Hepatocyte (in vitro differentiated cells): ENCODE measurements around the gene HIBADH. TPM values are rescaled to one million over a fixed set of nuclear protein-coding genes. Genes with fewer than 3 reads are reported as not detected.
"Not testable (repeated sequence)": the region's sequence is repeated elsewhere in the genome, so short reads cannot be mapped to it uniquely, and the experiment has no call there.

ENCODE experiments used
- DNase-seq: peaks from one replicate; pipeline ENCODE4 v3.0.0-alpha.2; 2016; ENCODE audit warnings: low spot score
- H2AFZ ChIP-seq: fragments of 200-600 bp; sonication (generic); 2 replicates; pipeline ENCODE4 v1.6.0; 2016; ENCODE audit warnings: antibody characterized with exemption, mild to moderate bottlenecking
- H3K27ac ChIP-seq: fragments of 200-600 bp; sonication (generic); 2 replicates; pipeline ENCODE4 v1.5.1; 2016; ENCODE audit warnings: mild to moderate bottlenecking
- H3K27me3 ChIP-seq: fragments of 200-600 bp; sonication (generic); 2 replicates; pipeline ENCODE4 v1.6.1; 2016
- H3K36me3 ChIP-seq: fragments of 200-600 bp; sonication (generic); replicated peaks from 2 replicates; pipeline ENCODE4 v1.5.1; 2016; ENCODE audit warnings: low read depth; ENCODE audit not compliant: insufficient read depth
- H3K4me1 ChIP-seq: fragments of 200-600 bp; sonication (generic); 2 replicates; pipeline ENCODE4 v1.5.1; 2016; ENCODE audit warnings: mild to moderate bottlenecking, moderate library complexity; ENCODE audit not compliant: insufficient read depth
- H3K4me2 ChIP-seq: fragments of 200-600 bp; sonication (generic); 2 replicates; pipeline ENCODE4 v1.6.0; 2016
- H3K4me3 ChIP-seq: fragments of 200-600 bp; sonication (generic); 2 replicates; pipeline ENCODE4 v1.5.1; 2016; ENCODE audit warnings: mild to moderate bottlenecking
- H3K79me2 ChIP-seq: fragments of 200-600 bp; sonication (generic); 2 replicates; pipeline ENCODE4 v1.6.0; 2017; ENCODE audit warnings: mild to moderate bottlenecking
- H3K9me2 ChIP-seq: fragments of 200-600 bp; sonication (generic); replicated peaks from 2 replicates; pipeline ENCODE4 v1.6.0; 2017; ENCODE audit warnings: mild to moderate bottlenecking; ENCODE audit not compliant: insufficient read depth
- H3K9me3 ChIP-seq: fragments of 200-600 bp; sonication (generic); 2 replicates; pipeline ENCODE4 v1.5.1; 2016; ENCODE audit warnings: low read depth, mild to moderate bottlenecking
- H4K20me1 ChIP-seq: fragments of 200-600 bp; sonication (generic); 2 replicates; pipeline ENCODE4 v1.6.0; 2016; ENCODE audit warnings: mild to moderate bottlenecking; ENCODE audit not compliant: insufficient read depth, poor library complexity, severe bottlenecking
- EZH2 ChIP-seq: fragments of 200-600 bp; sonication (generic); IDR thresholded peaks from 2 replicates; pipeline ENCODE4 v1.6.1; 2016; ENCODE audit warnings: antibody characterized with exemption, mild to moderate bottlenecking, borderline replicate concordance
- EZH2phosphoT487 ChIP-seq: fragments of 200-600 bp; sonication (generic); IDR thresholded peaks from one replicate; pipeline ENCODE4 v1.6.1; 2018; ENCODE audit warnings: antibody characterized with exemption, mild to moderate bottlenecking, low read depth, moderate library complexity; ENCODE audit not compliant: unreplicated experiment, severe bottlenecking
- WGBS: methylation state at CpG from one replicate; pipeline ENCODE4 v1.1.6; 2016; ENCODE audit warnings: low lambda C conversion rate; ENCODE audit errors: missing lambda C conversion rate; 5-methylcytosine and 5-hydroxymethylcytosine counted together
- polyA plus RNA-seq: library from polyadenylated mRNA; unstranded; fragments of >200 nt; fragmentation: Nextera tagmentation; extraction: Ambion mirVana; gene quantifications from 2 replicates; pipeline ENCODE4 v1.2.1, GENCODE V29; 2016
- total RNA-seq: library from RNA; depleted of rRNA; stranded (reverse); fragments of >200 nt; gene quantifications from 2 replicates; pipeline ENCODE4 v1.2.3, GENCODE V29; 2014
- TF ChIP-seq, protein P1 (sequence below): fragments of 200-600 bp; sonication (generic); IDR thresholded peaks from 2 replicates; pipeline ENCODE4 v1.5.1; 2016; ENCODE audit warnings: antibody characterized with exemption, mild to moderate bottlenecking; ENCODE audit not compliant: poor library complexity

HIBADH gene
- total and polyA plus RNA-seq, 2 experiments from 2014 or later: 56.1 to 65.5 TPM

DNA sequence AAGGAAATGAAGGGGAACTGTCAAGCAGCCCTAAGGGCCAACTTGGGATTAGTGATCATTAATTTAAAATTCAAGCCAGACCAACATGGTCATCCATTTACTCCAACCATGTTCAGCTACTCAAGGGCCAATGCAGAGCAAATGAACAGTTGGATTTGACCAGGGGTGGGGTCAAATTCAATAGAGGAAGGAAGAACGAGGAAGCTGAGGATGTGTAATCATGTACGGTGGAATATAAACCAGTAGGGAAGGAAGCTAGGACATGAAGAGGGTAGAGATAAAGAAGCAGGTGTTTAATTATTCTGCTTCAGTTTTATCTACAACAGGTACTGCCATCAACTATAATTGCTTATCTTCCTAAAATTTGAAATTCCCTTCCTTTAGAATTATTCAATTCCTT is 81.6 kb downstream of the HIBADH start:
- Histone ChIP-seq H3K9me2 (no peaks in the 10 kb centered on the region), H3K4me2 (no peak overlapping the region), H2AFZ (no peak overlapping the region), H3K9me3 (no peaks in the 10 kb centered on the region), H4K20me1 (no peaks in the 10 kb centered on the region), H3K4me3 (no peak overlapping the region), H3K27ac (no peak overlapping the region), H3K79me2 (no peaks in the 10 kb centered on the region), H3K27me3 (no peaks in the 10 kb centered on the region), H3K4me1 (no peaks in the 10 kb centered on the region), H3K36me3 (no peaks in the 10 kb centered on the region)
- DNase-seq: no peak
- TF ChIP-seq EZH2: no peak
- TF ChIP-seq EZH2phosphoT487: no peak
- TF ChIP-seq, protein P1, sequence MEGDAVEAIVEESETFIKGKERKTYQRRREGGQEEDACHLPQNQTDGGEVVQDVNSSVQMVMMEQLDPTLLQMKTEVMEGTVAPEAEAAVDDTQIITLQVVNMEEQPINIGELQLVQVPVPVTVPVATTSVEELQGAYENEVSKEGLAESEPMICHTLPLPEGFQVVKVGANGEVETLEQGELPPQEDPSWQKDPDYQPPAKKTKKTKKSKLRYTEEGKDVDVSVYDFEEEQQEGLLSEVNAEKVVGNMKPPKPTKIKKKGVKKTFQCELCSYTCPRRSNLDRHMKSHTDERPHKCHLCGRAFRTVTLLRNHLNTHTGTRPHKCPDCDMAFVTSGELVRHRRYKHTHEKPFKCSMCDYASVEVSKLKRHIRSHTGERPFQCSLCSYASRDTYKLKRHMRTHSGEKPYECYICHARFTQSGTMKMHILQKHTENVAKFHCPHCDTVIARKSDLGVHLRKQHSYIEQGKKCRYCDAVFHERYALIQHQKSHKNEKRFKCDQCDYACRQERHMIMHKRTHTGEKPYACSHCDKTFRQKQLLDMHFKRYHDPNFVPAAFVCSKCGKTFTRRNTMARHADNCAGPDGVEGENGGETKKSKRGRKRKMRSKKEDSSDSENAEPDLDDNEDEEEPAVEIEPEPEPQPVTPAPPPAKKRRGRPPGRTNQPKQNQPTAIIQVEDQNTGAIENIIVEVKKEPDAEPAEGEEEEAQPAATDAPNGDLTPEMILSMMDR: no peak
- WGBS: 94% methylated on average over 2 of the region's 2 CpGs

DNA sequence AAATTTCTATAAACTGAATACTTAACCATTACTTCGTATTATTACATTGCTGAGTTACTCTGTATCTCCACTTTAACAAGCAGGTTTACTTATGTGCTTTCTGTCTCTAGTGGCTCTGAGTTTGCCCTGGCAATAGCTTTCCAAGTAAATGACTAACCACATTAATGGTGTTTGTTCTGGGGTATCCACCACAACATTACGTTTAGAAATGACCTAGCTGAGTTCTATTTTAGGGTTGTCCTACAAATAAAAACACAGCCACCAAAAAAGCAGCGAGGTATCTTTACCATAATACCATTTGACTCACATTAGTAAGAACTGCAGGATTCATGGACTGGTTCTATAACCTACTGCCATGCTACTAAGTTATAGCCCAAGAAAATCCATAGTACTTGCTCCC is 83.1 kb downstream of the HIBADH start:
- Histone ChIP-seq H3K79me2 (no peaks in the 10 kb centered on the region), H3K4me2 (no peak overlapping the region), H4K20me1 (no peaks in the 10 kb centered on the region), H3K27me3 (no peaks in the 10 kb centered on the region), H3K9me3 (no peaks in the 10 kb centered on the region), H3K4me3 (no peak overlapping the region), H2AFZ (no peak overlapping the region), H3K4me1 (peaks cover 6% of the 10 kb centered on the region), H3K9me2 (no peaks in the 10 kb centered on the region), H3K27ac (no peak overlapping the region), H3K36me3 (no peaks in the 10 kb centered on the region)
- TF ChIP-seq EZH2: no peak
- TF ChIP-seq EZH2phosphoT487: no peak
- TF ChIP-seq, protein P1: no peak
- 48% methylated on average over 3 of the region's 3 CpGs for WGBS
- DNase-seq: no peak

DNA sequence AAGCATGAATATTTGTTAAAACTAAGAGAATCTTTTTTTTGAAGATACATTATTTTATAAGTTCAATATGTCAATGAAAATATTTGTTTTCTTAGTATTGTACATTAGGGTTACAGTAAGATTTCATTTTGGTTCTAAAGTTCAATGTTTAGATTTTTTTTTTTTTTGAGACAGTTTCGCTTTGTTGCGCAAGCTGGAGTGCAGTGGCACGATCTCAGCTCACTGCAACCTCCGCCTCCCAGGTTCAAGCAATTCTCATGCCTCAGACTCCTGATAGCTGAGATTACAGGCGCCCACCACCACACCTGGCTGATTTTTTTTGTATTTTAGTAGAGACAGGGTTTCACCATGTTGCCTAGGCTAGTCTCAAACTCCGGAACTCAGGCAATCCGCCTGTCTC is 84.5 kb downstream of the HIBADH start:
- H3K27me3 ChIP-seq, H3K36me3 ChIP-seq, H4K20me1 ChIP-seq, H3K4me1 ChIP-seq, H3K9me3 ChIP-seq, H3K4me2 ChIP-seq, H2AFZ ChIP-seq, H3K4me3 ChIP-seq, DNase-seq, H3K9me2 ChIP-seq, H3K27ac ChIP-seq, H3K79me2 ChIP-seq: not testable (repeated sequence)
- WGBS: 79% methylated on average over 7 of the region's 7 CpGs

DNA sequence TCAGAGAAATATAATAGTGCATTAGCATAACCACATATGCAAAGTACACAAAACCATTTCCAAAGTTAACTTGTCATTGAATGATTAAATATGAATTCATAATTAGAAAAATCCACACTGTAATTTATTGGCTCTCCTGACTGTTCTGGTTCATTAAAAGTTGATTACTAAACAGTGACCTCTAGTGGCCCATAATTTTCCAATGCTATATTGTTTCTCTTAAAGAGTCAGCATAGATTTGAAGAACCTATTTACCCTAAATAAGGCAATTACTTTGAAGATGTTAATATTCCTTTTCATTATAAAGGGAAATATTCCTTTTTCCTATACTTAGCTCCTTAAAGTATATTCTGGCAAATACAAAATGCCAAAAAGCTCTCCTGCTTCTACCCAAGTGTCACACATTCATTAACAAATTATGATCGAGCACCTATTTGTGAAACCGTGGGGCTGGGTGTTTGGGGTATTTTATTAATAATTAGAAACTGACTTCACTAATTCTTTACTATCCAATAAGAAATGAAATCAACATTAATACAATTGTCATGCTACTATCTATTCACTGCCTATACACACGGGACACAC is 86.2 kb downstream of the HIBADH start:
- Histone ChIP-seq H3K4me1 (peaks cover 6% of the 10 kb centered on the region), H3K36me3 (no peaks in the 10 kb centered on the region), H3K27me3 (no peaks in the 10 kb centered on the region), H3K9me2 (no peaks in the 10 kb centered on the region), H3K9me3 (no peaks in the 10 kb centered on the region), H3K4me3 (no peak overlapping the region), H3K79me2 (no peaks in the 10 kb centered on the region), H3K27ac (no peak overlapping the region), H4K20me1 (no peaks in the 10 kb centered on the region), H3K4me2 (peak overlapping the region; percentile 32), H2AFZ (no peak overlapping the region)
- 93% methylated on average over 3 of the region's 3 CpGs for WGBS
- peak; percentile 70 for DNase-seq
- no peak for TF ChIP-seq EZH2
- TF ChIP-seq EZH2phosphoT487: no peak
- TF ChIP-seq, protein P1: peak; percentile 71
